NCI-H146 treated with DMSO at 0.1 percent for 48 hours (cell line): ENCODE results near the gene PTGDS.
A peak's percentile ranks its signal among the peaks of the same experiment; 100 is the strongest.

Source experiments
- DNase-seq: peaks from one replicate; lab custom pipeline; 2025; ENCODE audit not compliant: unreplicated experiment; lab: John Stamatoyannopoulos, UW

PTGDS gene

GRCh38 chr9:136945333-136946227 lies 31.7 kb upstream of the PTGDS start:
- DNase-seq: no peak

- DNase-seq: no peak
Measured at GRCh38 chr9:136946228-136947027, 30.9 kb upstream of the PTGDS start.

- DNase-seq: no peak
Measured at GRCh38 chr9:136947028-136947891, 30.0 kb upstream of the PTGDS start.

DNA sequence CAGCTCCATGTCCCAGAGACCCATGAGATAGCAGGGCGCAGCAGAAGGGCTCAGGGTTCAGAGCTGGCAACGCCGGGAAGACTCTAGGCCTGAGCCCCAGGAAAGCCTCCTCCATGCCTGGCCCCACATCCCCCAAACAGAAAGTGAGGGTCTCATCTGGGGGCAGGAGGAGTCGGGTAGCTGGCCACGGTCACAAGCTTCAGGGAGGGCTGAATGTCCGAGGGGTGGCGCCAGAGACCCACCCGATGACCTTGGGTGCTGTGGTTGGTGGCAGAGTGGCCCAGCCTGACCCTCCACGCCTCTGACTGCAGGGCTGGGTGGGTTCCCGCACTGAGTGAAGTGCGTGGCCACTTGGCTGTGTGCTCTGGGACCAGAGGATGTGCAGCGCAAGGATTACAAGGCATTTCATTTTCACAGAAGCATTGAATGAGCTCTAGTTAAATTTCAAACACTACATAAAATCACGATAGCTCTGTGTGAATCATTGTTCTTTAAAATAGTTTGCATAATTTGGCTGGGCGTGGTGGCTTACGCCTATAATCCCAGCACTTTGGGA lies 29.3 kb upstream of the PTGDS start:
- DNase-seq: no peak

DNA sequence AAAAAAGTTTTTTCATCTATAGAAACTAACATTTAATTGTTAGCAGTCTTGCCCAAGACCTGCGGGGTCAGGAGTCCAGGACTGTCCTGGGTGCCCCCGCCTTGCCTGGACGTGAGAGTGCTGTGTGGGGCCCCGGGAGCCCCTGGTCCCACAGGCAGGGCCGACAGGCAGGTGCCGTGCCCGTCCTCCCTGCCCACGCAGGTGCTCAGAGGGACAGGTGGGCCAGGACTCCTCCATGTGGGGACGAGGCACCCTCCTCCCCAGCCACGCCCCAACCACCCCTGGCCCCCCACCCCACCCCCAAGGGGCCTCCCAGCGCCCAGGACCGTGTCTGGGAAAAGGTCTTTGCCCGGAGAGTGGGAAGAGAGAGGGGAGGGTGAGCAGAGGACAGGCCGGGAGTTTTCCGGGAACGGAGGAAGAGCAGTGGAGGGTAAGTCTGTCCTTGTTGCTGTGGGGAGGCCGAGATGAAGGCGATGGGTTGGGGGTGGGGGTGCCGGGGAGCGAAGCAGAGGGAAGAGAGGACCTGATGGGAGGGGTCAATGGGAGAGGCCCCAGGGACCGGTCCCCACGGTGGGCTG lies 28.0 kb upstream of the PTGDS start:
- peak; percentile 40 for DNase-seq

- peak; percentile 67 for DNase-seq
Measured at GRCh38 chr9:136949817-136950655, 27.3 kb upstream of the PTGDS start.

GRCh38 chr9:136950656-136951276 lies 26.5 kb upstream of the PTGDS start:
- no peak for DNase-seq

DNA sequence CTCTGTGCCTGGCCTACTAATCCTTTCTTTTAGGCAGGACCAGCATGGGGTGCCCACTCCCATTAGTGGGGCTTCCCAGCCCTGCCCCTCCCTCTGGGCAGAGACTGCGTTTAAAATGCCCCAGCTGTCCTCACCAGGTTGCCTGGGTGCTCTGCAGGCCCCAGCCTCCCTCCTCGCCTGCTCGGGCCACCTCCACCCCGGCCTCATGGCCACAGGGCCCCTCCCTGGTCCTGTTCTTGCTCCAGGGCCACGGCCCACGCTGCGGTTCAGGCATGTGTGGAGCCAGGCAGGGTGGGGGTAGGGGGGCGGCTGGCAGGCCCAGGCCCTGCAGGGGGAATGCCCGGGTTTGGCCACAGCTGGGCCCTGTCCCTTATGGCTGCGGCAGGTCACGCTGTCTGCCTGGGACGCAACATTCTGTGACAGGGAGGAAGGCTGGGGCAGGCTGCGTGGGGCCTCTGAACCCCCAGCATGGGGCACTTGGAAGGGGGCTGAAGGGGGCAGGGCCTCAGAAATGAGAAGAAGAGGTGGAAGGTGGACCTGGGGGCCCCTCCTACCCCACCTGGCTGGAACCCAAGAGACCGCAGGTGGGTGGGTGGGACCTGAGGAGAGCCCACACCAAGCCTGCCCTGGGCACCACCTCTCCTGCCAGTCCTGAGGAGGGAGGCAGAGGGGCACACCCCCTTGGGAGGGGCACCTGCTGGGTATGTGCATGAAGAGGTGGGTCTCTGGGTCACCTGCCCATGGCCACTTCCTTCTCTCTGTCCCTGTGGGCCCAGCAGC lies 25.6 kb upstream of the PTGDS start, which contains the start of gene LCN12:
Gene LCN12 (plus strand): TSS at position 733 of the 780 bp plus-strand sequence. CDS start 55 bp downstream, outside the sequence.
- no peak for DNase-seq

DNA sequence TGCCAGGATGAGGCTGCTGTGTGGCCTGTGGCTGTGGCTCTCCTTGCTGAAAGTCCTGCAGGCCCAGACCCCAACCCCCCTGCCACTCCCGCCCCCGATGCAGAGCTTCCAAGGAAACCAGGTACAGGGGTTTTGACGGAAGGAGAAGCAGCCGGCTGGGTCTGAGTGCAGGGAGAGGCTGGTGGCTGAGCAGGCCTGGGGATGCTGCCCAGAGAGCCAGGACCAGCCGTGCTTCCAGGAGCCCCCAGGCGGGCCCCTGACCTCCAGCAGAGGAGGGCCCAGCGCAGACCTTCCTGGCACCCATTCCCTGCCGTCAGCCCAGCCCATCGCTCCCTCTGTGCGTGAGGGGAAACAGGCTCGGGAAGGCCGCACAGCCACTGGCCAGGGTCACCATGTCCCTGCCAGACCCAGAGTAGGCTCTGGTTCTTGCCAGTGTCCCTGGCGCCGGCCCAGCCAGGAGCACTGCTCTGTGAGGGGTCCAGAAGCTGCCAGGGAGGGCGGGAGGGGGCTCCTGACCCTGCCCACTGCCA lies 24.9 kb upstream of the PTGDS start:
- DNase-seq: no peak

DNA sequence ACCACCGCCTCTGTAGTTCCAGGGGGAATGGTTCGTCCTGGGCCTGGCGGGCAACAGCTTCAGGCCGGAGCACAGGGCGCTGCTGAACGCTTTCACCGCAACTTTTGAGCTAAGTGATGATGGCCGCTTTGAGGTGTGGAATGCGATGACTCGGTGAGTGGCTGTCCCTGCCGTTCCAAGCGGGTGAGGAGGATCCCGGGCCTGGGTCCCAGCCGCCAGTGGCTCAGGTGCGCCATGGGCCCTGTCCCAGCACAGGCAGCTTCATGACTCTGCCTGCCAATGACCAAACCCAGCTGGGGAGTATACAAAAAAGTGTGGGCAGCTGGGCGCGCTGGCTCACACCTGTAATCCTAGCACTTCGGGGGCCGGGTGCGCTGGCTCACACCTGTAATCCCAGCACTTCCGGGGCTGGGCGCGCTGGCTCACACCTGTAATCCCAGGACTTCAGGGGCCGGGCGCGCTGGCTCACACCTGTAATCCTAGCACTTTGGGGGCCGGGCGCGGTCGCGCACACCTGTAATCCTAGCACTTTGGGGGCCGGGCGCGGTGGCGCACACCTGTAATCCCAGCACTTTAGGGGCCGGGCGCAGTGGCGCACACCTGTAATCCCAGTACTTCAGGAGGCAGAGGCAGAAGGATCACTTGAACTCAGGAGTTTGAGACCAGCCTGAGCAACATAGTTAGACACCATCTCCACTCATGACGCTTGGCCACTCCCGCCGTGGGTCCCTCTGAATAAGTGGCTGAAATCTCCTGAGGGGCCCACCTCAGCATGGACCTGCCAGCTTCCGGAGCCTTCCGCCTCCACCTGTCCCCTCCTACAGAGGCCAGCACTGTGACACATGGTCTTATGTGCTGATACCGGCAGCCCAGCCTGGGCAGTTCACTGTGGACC lies 24.2 kb upstream of the PTGDS start:
- DNase-seq: no peak

DNA sequence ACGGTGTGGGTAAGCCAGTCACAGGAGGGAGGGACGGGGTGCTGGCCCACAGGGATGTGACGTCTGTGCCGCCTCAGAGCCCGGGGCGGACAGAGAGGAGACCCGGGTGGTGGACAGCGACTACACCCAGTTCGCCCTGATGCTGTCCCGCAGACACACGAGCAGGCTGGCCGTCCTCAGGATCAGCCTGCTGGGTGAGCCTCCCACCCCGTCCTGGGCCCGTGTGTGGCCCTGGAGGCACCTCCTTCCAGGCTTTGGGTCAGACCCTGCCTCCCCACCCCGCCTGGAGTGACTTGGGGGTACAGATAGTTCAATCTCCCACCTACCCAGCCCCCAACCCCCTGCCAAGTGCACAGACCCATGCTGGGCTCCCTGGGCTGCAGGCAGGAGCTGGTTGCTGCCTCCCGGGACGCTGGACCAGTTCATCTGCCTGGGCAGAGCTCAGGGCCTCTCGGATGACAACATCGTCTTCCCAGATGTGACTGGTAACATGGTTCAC lies 23.5 kb upstream of the PTGDS start:
- no peak for DNase-seq

DNA sequence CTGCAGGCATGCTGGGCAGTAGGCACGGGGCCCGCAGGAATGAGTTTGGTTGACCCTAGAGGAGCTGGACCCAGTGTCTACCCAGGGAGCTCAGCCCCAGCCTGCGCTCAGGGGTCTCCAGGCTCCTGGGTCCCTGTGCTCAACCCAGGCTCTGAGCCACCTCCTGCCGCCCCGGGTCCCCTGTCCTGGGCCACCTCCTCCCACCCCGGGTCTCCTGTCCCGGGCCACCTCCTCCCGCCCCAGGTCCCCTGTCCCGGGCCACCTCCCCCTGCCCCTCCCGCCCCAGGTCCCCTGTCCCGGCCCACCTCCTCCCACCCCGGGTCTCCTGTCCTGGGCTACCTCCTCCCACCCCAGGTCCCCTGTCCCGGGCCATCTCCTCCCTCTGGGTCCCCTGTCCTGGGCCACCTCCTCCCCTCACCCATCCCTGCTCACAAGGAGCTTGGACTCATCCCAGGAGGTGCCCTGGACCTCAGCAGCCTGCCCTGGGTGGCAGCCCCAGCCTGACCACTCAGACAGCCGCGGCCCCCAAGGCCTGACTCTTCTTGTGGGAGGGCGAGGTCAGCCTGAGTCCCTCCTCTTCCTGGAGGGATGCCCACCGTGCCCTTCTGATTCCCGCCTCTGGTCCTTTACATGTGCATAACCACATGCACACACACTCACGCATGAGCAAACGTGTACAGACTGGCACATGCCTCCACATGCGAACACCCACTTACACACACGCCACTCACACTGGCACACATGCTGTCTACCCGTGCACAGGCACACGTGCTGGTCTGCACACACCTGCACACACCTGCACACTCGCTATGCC lies 22.8 kb upstream of the PTGDS start:
- no peak for DNase-seq

- no peak for DNase-seq
Measured at GRCh38 chr9:136955202-136955942, 21.9 kb upstream of the PTGDS start.

GRCh38 chr9:136955943-136956335 lies 21.4 kb upstream of the PTGDS start:
- no peak for DNase-seq

DNA sequence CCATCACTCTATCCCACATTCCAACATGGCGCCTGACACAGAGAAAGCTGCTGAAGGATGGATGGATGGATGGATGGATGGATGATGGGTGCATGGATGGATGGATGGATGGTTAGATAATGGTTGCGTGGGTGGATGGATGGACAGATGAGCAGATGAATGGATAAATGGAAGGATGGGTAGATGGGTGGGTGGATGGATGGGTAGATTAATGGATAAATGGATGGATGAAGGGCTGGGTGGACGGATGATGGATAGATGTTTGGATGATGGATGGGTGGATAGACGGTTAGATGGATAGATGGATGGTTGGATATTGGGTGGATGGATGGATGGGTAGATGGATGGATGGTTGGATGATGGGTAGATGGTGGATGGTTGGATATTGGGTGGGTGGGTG lies 20.7 kb upstream of the PTGDS start:
- DNase-seq: no peak
